Measurements from ENCODE around the gene SLAMF9.

Gene SLAMF9

GRCh38 chr1:159938905-159939677, 14.9 kb downstream of the SLAMF9 start:
- TF ChIP-seq, protein P1, sequence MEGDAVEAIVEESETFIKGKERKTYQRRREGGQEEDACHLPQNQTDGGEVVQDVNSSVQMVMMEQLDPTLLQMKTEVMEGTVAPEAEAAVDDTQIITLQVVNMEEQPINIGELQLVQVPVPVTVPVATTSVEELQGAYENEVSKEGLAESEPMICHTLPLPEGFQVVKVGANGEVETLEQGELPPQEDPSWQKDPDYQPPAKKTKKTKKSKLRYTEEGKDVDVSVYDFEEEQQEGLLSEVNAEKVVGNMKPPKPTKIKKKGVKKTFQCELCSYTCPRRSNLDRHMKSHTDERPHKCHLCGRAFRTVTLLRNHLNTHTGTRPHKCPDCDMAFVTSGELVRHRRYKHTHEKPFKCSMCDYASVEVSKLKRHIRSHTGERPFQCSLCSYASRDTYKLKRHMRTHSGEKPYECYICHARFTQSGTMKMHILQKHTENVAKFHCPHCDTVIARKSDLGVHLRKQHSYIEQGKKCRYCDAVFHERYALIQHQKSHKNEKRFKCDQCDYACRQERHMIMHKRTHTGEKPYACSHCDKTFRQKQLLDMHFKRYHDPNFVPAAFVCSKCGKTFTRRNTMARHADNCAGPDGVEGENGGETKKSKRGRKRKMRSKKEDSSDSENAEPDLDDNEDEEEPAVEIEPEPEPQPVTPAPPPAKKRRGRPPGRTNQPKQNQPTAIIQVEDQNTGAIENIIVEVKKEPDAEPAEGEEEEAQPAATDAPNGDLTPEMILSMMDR (IDR thresholded peaks at IDR 0.05): no peak
- TF ChIP-seq ZFX (IDR thresholded peaks at IDR 0.05; ENCODE audit: borderline replicate concordance): no peak
- no peak overlapping the region; the same call in 1 of the 2 replicates for H3K27ac ChIP-seq

DNA sequence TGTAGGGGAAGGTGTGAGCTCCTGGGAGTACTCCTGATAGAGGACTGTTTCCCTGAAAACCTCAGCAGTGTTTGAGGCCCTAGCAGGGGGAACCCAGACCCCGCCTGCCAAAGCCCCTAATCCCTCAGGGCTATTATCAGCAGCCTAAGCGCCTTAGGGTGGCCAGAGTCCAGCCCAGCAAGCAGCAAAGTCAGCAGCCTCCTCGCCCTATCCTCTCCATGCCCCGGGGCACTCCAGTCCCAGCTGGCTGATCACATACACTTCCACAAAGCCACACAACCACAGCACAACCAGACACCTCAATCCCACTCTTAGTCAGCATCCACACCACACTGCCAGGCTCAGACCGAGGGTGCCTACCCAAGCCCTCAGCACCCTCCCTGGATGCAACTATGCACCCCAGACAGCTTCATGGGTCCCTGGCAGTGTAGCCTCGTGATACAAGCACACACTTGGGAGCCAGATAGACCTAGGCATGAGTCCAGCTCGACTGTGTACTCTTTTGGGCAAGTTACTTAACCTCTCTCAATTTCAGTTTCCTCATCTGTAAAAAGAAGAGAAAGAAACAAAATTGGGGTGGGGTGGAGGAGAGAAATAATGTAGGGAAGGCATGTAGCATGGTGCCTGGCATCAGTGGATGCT, 15.7 kb downstream of the SLAMF9 start:
- TF ChIP-seq ZFX (IDR thresholded peaks at IDR 0.05; ENCODE audit: borderline replicate concordance): no peak
- TF ChIP-seq, protein P1 (IDR thresholded peaks at IDR 0.05): no peak
- H3K27ac ChIP-seq: peak overlapping the region; percentile 43

- no peak for TF ChIP-seq ZFX (IDR thresholded peaks at IDR 0.05; ENCODE audit: borderline replicate concordance)
- TF ChIP-seq, protein P1 (IDR thresholded peaks at IDR 0.05): no peak
- H3K27ac ChIP-seq: peak overlapping the region; percentile 43
Measured at GRCh38 chr1:159937054-159937750, 16.8 kb downstream of the SLAMF9 start.

DNA sequence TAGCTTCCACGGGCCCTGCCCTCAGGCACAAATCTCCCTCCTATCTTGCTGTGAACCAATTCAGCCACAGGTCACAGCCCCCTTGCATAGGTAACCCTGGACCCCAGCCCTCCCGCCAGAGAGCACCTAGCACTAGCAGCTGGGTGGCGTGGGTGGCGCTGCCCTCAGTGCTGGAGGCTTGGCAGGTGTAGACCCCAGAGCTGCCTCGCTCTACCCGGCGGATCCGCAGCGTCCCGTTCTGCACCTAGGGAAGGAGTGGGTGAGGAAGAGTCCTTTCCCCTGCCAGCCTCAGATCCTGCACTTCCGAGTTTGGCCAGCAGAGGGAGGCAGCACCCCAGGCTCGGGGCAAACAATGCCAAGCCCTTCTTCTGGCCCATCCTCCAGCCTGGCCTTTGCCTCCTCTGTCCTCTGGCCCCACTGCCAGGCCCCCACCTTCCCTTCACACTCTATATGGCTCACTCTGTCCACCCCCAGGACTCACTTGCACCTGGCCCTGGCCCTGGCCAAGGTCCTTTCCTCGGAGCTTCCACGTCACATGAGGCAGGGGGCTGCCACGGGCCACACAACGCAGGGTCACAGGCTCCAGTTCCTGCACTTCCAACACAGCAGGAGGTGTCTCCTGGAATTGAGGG, 17.6 kb downstream of the SLAMF9 start:
- TF ChIP-seq ZFX (IDR thresholded peaks at IDR 0.05; ENCODE audit: borderline replicate concordance): no peak
- TF ChIP-seq, protein P1 (IDR thresholded peaks at IDR 0.05): peak; percentile 99
- peak overlapping the region; percentile 43; the same call in 1 of the 2 replicates for H3K27ac ChIP-seq

DNA sequence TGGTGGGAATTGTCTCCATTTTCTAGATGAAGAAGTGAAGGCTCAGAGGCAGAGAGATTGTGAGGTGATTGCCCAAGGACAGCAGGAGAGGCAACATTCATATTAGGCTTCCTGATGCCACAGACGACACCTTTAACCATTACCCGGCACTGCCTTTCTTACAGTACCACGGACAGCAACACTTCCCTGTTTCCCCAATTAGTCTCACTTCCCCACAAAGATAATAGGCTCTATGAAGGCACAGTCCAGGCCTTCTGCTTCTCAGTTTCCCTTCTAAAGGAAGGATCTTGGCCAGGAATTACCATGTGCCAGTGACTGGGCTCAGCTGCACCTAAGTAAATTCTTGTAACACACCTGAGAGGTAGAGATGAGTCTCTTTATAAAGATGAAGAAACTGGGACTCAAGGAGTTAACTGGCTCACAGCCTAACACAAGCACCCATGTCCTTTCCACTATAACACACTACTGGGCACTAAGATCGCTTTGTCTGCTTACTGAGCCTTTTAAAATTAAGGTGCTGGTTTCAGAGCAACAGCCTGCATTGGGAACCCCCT, 18.2 kb downstream of the SLAMF9 start:
- no peak overlapping the region for H3K27ac ChIP-seq

DNA sequence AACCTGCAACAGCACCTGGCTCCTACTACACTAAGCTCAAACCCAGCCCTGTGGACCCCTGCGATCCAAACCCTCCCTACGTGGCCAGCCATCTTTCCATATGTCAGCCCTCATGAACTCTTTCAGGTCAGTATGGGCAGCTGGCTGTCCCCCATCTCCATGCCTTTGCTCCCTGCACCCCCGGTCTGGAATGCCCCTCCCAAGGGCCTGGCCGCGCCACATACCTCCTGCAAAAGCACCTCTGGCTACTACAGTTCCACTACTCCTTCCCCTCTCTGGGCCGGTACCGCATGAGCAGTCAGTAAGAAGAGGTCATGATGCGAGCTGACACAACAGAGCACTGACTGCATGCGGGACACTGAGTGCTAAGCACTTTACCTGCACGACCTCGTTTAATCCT, 18.7 kb downstream of the SLAMF9 start:
- H3K27ac ChIP-seq: no peak overlapping the region
- no peak for TF ChIP-seq ZFX (IDR thresholded peaks at IDR 0.05; ENCODE audit: borderline replicate concordance)
- TF ChIP-seq, protein P1 (IDR thresholded peaks at IDR 0.05): no peak

More for the DNA sequence above, 18.2 kb downstream of the SLAMF9 start:
- no peak for TF ChIP-seq ZFX (IDR thresholded peaks at IDR 0.05; ENCODE audit: borderline replicate concordance)
- TF ChIP-seq, protein P1 (IDR thresholded peaks at IDR 0.05): no peak

Data from 22Rv1 (cell line).